H1 (cell line): Measurements from ENCODE around the gene TPP2. TPM values are rescaled to one million over a fixed set of nuclear protein-coding genes. Genes with fewer than 3 reads are reported as not detected.

ENCODE experiments used
- ASH2L ChIP-seq: fragments of 200-600, 300-600 bp; sonication (generic); IDR thresholded peaks from one replicate; pipeline ENCODE4 v1.7.1; 2017; ENCODE audit warnings: low read length
- CEBPB ChIP-seq: IDR thresholded peaks from 2 replicates; pipeline ENCODE4 v1.6.1; 2012; ENCODE audit warnings: low read depth, low read length
- CHD1 ChIP-seq: IDR thresholded peaks from 2 replicates; pipeline ENCODE4 v1.6.1; 2012; ENCODE audit warnings: low read depth, low read length, improper control_type of control experiment
- CHD7 ChIP-seq: fragments of 300-600 bp; sonication (generic); IDR thresholded peaks from 2 replicates; pipeline ENCODE4 v1.7.1; 2012; ENCODE audit warnings: low read length, moderate library complexity, mild to moderate bottlenecking, inconsistent platforms; ENCODE audit not compliant: insufficient replicate concordance
- HDAC2 ChIP-seq, 2 experiments: fragments of 300-600 bp in 1 of 2; sonication (generic) in 1 of 2; IDR thresholded peaks; 2 replicates each; pipeline ENCODE4 v1.6.1; 2011 to 2012; ENCODE audit warnings: low read depth in 2 of 2, low read length in 2 of 2, mild to moderate bottlenecking in 2 of 2, moderate library complexity in 2 of 2, borderline replicate concordance in 1 of 2, inconsistent platforms in 1 of 2
- POLR2A ChIP-seq, 2 experiments: IDR thresholded peaks; 1 replicate in 1 of 2; 2 replicates in 1 of 2; pipeline ENCODE4 v1.6.1; 2011; ENCODE audit warnings: low read depth in 2 of 2, low read length in 2 of 2, mild to moderate bottlenecking in 2 of 2; ENCODE audit errors: control extremely low read depth in 1 of 2
- RFX5 ChIP-seq: IDR thresholded peaks from 2 replicates; pipeline ENCODE4 v1.6.1; 2011; ENCODE audit warnings: low read depth, low read length, improper control_type of control experiment, borderline replicate concordance
- SIRT6 ChIP-seq: IDR thresholded peaks from one replicate; pipeline ENCODE4 v1.7.1; 2012; ENCODE audit warnings: low read length, inconsistent platforms
- SIX5 ChIP-seq: IDR thresholded peaks from 2 replicates; pipeline ENCODE4 v1.6.1; 2011; ENCODE audit warnings: mild to moderate bottlenecking, low read depth, low read length
- TCF12 ChIP-seq: IDR thresholded peaks from 2 replicates; pipeline ENCODE4 v1.6.1; 2011; ENCODE audit warnings: low read depth, mild to moderate bottlenecking, low read length
- polyA plus RNA-seq, 7 experiments: library from polyadenylated mRNA; depleted of rRNA in 3 of 7; stranded (reverse) in 5 of 7; unstranded in 2 of 7; fragments of >200 nt in 5 of 7; fragments of 200-250 nt in 2 of 7; gene quantifications; 1 replicate in 5 of 7; 2 replicates in 1 of 7; 4 replicates in 1 of 7; pipeline versions ENCODE4 v1.2.1 to v1.2.3, GENCODE V29; 2011 to 2013; ENCODE audit warnings: missing spikeins in 2 of 7, mixed read lengths in 2 of 7
- total RNA-seq: library from RNA; stranded (reverse); fragmentation: NEBNext Ultra II Directional; extraction: Animal tissue kit (Norgen Biotek cat#: 25700); gene quantifications from 2 replicates; pipeline ENCODE4 v1.2.1, GENCODE V29; 2021

TPP2 gene
- total and polyA plus RNA-seq, 2 of the 8 experiments (the other 6 are each of a cell fraction or from before 2014, with no cell fraction given) = 15.9 to 85.7 TPM

GRCh38 chr13:102608974-102609373 is 12.2 kb downstream of the TPP2 start (continued):
- TF ChIP-seq CHD7 (no peak), SIX5 (no peak), TCF12 (no peak), CEBPB (no peak), ASH2L (no peak), CHD1 (no peak), POLR2A (IDR thresholded peaks at IDR 0.05; ENCODE audit: control extremely low read depth in 1 of 2, low read depth in 2 of 2, low read length in 2 of 2) (no peak), SIRT6 (no peak), HDAC2 (IDR thresholded peaks at IDR 0.05; ENCODE audit: borderline replicate concordance in 1 of 2, low read depth in 2 of 2, low read length in 2 of 2) (no peak), RFX5 (no peak)
